Transverse colon (tissue), 4 donors: ENCODE results near the gene KCNN3. TPM values are rescaled to one million over a fixed set of nuclear protein-coding genes. Genes with fewer than 3 reads are reported as not detected.
A peak's percentile ranks its signal among the peaks of the same experiment; 100 is the strongest.
"Not testable (repeated sequence)": the region's sequence is repeated elsewhere in the genome, so short reads cannot be mapped to it uniquely, and the experiment has no call there.

ENCODE experiments used
- DNase-seq: peaks from one replicate; pipeline ENCODE4 v3.0.0-alpha.2; 2019
- H3K27ac ChIP-seq, 4 donors: fragments of 200-600 bp; sonication (generic); 2 replicates each; pipeline ENCODE4 v1.5.1; 2016 to 2018; ENCODE audit warnings: inconsistent platforms in 4 of 4
- H3K27me3 ChIP-seq: fragments of 200-600 bp; sonication (generic); 2 replicates; pipeline ENCODE4 v1.5.1; 2017; ENCODE audit warnings: inconsistent platforms
- H3K36me3 ChIP-seq, 4 donors: fragments of 200-600 bp; sonication (generic); 2 replicates each; pipeline ENCODE4 v1.5.1; 2017 to 2019; ENCODE audit warnings: inconsistent platforms in 4 of 4
- H3K4me1 ChIP-seq, 4 donors: fragments of 200-600 bp; sonication (generic); 2 replicates each; pipeline ENCODE4 v1.5.1; 2017 to 2020; ENCODE audit warnings: inconsistent platforms in 4 of 4
- H3K4me3 ChIP-seq, 4 donors: fragments of 200-600 bp; sonication (generic); 1 replicate in 1 of 4; 2 replicates in 3 of 4; pipeline versions ENCODE4 v1.5.1 to v1.6.1; 2017 to 2019; ENCODE audit warnings: inconsistent platforms in 4 of 4
- H3K9me3 ChIP-seq, 2 donors: fragments of 200-600 bp; sonication (generic); 2 replicates each; pipeline ENCODE4 v1.5.1; 2017 to 2019; ENCODE audit warnings: inconsistent platforms in 2 of 2
- EP300 ChIP-seq: sonication (generic); formaldehyde crosslinking; IDR thresholded peaks from one replicate; pipeline ENCODE4 v1.6.1; 2017; ENCODE audit warnings: antibody characterized with exemption, low read depth
- POLR2A ChIP-seq: fragments of 450-650 bp; IDR thresholded peaks from one replicate; pipeline ENCODE4 v1.6.1; 2016; ENCODE audit warnings: antibody characterized with exemption, mild to moderate bottlenecking, moderate library complexity
- POLR2AphosphoS5 ChIP-seq, 3 donors: sonication (generic); formaldehyde crosslinking; IDR thresholded peaks; one replicate each; pipeline ENCODE4 v1.6.1; 2016; ENCODE audit warnings: antibody characterized with exemption in 3 of 3
- WGBS, 2 donors: methylation state at CpG; one replicate each; pipeline ENCODE4 v1.1.5; 2018; ENCODE audit warnings: low coverage in 1 of 2; 5-methylcytosine and 5-hydroxymethylcytosine counted together
- in situ Hi-C, 4 donors: fragments of 200-750 bp; cut with MboI; loops; one replicate each; pipeline versions ENCODE4 v1.15.0 to v1.15.1; 2017; ENCODE audit warnings: low sequenced_read_pairs in 3 of 4, low pct_ligation_motif_present in 1 of 4, low pct_unique_long_range_greater_than_20kb in 1 of 4
- intact Hi-C: fragments of 100-400 bp; cut with DNase I; formaldehyde crosslinking; loops from one replicate; pipeline ENCODE4 v1.15.1; 2023; ENCODE audit warnings: low total_unique reads
- total RNA-seq, 4 donors: library from RNA; depleted of rRNA; stranded (reverse); fragments of >200 nt; gene quantifications; one replicate each; pipeline ENCODE4 v1.1.0, GENCODE V29; 2016
- TF ChIP-seq, protein P1 (sequence below), 5 experiments: fragments of 200-600 bp in 3 of 5; fragments of 450-650 bp in 2 of 5; sonication (generic) in 3 of 5; IDR thresholded peaks; 1 replicate in 2 of 5; 2 replicates in 3 of 5; pipeline ENCODE4 v1.5.1; 2016 to 2017; ENCODE audit warnings: antibody characterized with exemption in 5 of 5, inconsistent platforms in 3 of 5, mild to moderate bottlenecking in 2 of 5, moderate library complexity in 1 of 5

KCNN3 gene
- total RNA-seq, 4 donors from 2014 or later: 2.3 to 5.0 (median 3.5) TPM

- Histone ChIP-seq H3K4me3 (no peak overlapping the region), H3K27me3 (no peaks in the 10 kb centered on the region), H3K36me3 (no peaks in the 10 kb centered on the region), H3K27ac (no peak overlapping the region), H3K4me1 (no peaks in the 10 kb centered on the region), H3K9me3 (no peaks in the 10 kb centered on the region)
- 93% methylated on average over 4 of the region's 5 CpGs; no CpG with 5 or more reads in 1 of the 2 donors for WGBS, 2 donors
- in situ Hi-C loops: loop anchor here in 1 of 4 donors (25.0 kb wide), 1 partner anchor 251 kb away; the partner anchor contains the start of genes KRTCAP2 and TRIM46
- TF ChIP-seq EP300 (no peak), POLR2A (no peak), POLR2AphosphoS5 (IDR thresholded peaks at IDR 0.05) (no peak)
- TF ChIP-seq, protein P1, sequence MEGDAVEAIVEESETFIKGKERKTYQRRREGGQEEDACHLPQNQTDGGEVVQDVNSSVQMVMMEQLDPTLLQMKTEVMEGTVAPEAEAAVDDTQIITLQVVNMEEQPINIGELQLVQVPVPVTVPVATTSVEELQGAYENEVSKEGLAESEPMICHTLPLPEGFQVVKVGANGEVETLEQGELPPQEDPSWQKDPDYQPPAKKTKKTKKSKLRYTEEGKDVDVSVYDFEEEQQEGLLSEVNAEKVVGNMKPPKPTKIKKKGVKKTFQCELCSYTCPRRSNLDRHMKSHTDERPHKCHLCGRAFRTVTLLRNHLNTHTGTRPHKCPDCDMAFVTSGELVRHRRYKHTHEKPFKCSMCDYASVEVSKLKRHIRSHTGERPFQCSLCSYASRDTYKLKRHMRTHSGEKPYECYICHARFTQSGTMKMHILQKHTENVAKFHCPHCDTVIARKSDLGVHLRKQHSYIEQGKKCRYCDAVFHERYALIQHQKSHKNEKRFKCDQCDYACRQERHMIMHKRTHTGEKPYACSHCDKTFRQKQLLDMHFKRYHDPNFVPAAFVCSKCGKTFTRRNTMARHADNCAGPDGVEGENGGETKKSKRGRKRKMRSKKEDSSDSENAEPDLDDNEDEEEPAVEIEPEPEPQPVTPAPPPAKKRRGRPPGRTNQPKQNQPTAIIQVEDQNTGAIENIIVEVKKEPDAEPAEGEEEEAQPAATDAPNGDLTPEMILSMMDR (IDR thresholded peaks at IDR 0.05): no peak
- DNase-seq: no peak
- intact Hi-C loops: no loop called here
These were observed 40.8 kb upstream of the KCNN3 start for GRCh38 chr1:154910851-154911250.

- no peak for DNase-seq
- in situ Hi-C loops (loop anchor here in 1 of 4 donors (25.0 kb wide), 1 partner anchor 253 kb away; the partner anchor contains the start of genes KRTCAP2 and TRIM46), intact Hi-C loops (no loop called here)
- no peaks in the 10 kb centered on the region for H3K27me3 ChIP-seq
- H3K27ac ChIP-seq: no peak overlapping the region
- H3K9me3 ChIP-seq: no peaks in the 10 kb centered on the region
- no peaks in the 10 kb centered on the region for H3K4me1 ChIP-seq
- H3K36me3 ChIP-seq: no peaks in the 10 kb centered on the region
- H3K4me3 ChIP-seq: no peak overlapping the region
- 92 to 95% methylated on average over 4 to 5 of the region's 5 CpGs for WGBS, 2 donors
- no peak for TF ChIP-seq POLR2AphosphoS5 (IDR thresholded peaks at IDR 0.05)
- TF ChIP-seq, protein P1 (IDR thresholded peaks at IDR 0.05): no peak
- no peak for TF ChIP-seq POLR2A
- TF ChIP-seq EP300: no peak
These were observed 38.9 kb upstream of the KCNN3 start for GRCh38 chr1:154908937-154909336.

DNA sequence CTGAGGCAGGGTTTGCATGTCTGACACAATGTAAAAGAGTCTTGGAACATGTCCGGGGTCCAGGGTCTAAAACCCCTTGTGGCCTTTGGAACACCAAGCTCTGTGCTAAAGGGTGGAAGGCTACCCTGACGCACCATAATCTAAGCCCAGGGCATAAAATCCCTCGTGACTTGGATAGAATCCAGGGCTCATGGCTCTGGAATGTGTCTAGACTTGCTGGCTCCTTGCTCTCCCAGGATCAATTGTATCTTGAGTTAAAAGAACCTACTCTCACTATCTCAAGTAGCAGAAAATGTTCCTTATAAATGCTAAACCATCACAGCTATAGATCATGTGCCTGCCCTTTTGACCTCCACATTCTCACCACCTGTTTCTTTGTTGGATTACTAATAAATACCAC is 38.0 kb upstream of the KCNN3 start:
- H3K4me3 ChIP-seq, H3K27ac ChIP-seq, DNase-seq, H3K4me1 ChIP-seq, H3K27me3 ChIP-seq, intact Hi-C loops, H3K36me3 ChIP-seq, H3K9me3 ChIP-seq: not testable (repeated sequence)
- 70 to 100% methylated on average over 1 to 3 of the region's 3 CpGs for WGBS, 2 donors
- in situ Hi-C loops: loop anchor here in 1 of 4 donors (25.0 kb wide), 1 partner anchor 254 kb away; the partner anchor contains the start of genes KRTCAP2 and TRIM46

- intact Hi-C loops (no loop called here), in situ Hi-C loops (loop anchor here in 1 of 4 donors (25.0 kb wide), 1 partner anchor 256 kb away; the partner anchor contains the start of genes KRTCAP2 and TRIM46)
- no peaks in the 10 kb centered on the region for H3K4me1 ChIP-seq
- TF ChIP-seq POLR2AphosphoS5 (IDR thresholded peaks at IDR 0.05): no peak
- TF ChIP-seq, protein P1 (IDR thresholded peaks at IDR 0.05): peak; percentile 41 to 70 (median 57)
- H3K27ac ChIP-seq: no peak overlapping the region
- H3K27me3 ChIP-seq: no peaks in the 10 kb centered on the region
- H3K9me3 ChIP-seq: no peaks in the 10 kb centered on the region
- H3K4me3 ChIP-seq: no peak overlapping the region
- 80% methylated on average over 7 of the region's 7 CpGs; no CpG with 5 or more reads in 1 of the 2 donors for WGBS, 2 donors
- DNase-seq: peak; percentile 25
- H3K36me3 ChIP-seq: no peaks in the 10 kb centered on the region
These were observed 36.6 kb upstream of the KCNN3 start for GRCh38 chr1:154906621-154907081.
